ENCODE results near the gene SERTAD3. TPM values are rescaled to one million over a fixed set of nuclear protein-coding genes. Genes with fewer than 3 reads are reported as not detected.

The SERTAD3 gene
- total RNA-seq, 1 donor: 49.2 TPM

GRCh38 chr19:40472516-40472915 is 28.4 kb upstream of the SERTAD3 start:
- DNase-seq (ENCODE audit: low read depth): no peak
- TF ChIP-seq CTCF (IDR thresholded peaks at IDR 0.05; ENCODE audit: insufficient read depth, low read depth, low read length): no peak
- H3K4me3 ChIP-seq (ENCODE audit: low read depth, low read length): no peak overlapping the region

- no peak for DNase-seq (ENCODE audit: low read depth)
- H3K4me3 ChIP-seq (ENCODE audit: low read depth, low read length): no peak overlapping the region
- no peak for TF ChIP-seq CTCF (IDR thresholded peaks at IDR 0.05; ENCODE audit: insufficient read depth, low read depth, low read length)
Measured at GRCh38 chr19:40471111-40471510, 27.0 kb upstream of the SERTAD3 start.

- H3K4me3 ChIP-seq (ENCODE audit: low read depth, low read length): no peak overlapping the region
- DNase-seq (ENCODE audit: low read depth): no peak
- no peak for TF ChIP-seq CTCF (IDR thresholded peaks at IDR 0.05; ENCODE audit: insufficient read depth, low read depth, low read length)
Measured at GRCh38 chr19:40469011-40469410, 24.9 kb upstream of the SERTAD3 start.

- no peak for DNase-seq (ENCODE audit: low read depth)
Measured at GRCh38 chr19:40466985-40467734, 23.0 kb upstream of the SERTAD3 start, which contains the start of gene SPTBN4. SPTBN4 (plus strand) TSS chr19:40467001; CDS start chr19:40472622, 5,621 bp downstream.

GRCh38 chr19:40466219-40466984 is 22.3 kb upstream of the SERTAD3 start:
- DNase-seq (ENCODE audit: low read depth): no peak
- TF ChIP-seq CTCF (IDR thresholded peaks at IDR 0.05; ENCODE audit: insufficient read depth, low read depth, low read length): no peak

More at GRCh38 chr19:40466985-40467734, 23.0 kb upstream of the SERTAD3 start, which contains the start of gene SPTBN4:
- peak within 1 kb of the TSS; percentile 50 for H3K4me3 ChIP-seq (ENCODE audit: low read depth, low read length)
- TF ChIP-seq CTCF (IDR thresholded peaks at IDR 0.05; ENCODE audit: insufficient read depth, low read depth, low read length): no peak

GRCh38 chr19:40465557-40466218 is 21.6 kb upstream of the SERTAD3 start, which contains the start of gene BLVRB:
BLVRB (minus strand) TSS chr19:40465745; CDS start chr19:40465688, 57 bp downstream.
- H3K4me3 ChIP-seq (ENCODE audit: low read depth, low read length): peak within 1 kb of the TSS; percentile 73
- TF ChIP-seq CTCF (IDR thresholded peaks at IDR 0.05; ENCODE audit: insufficient read depth, low read depth, low read length): no peak
- DNase-seq (ENCODE audit: low read depth): peak; percentile 99

More at GRCh38 chr19:40466219-40466984, 22.3 kb upstream of the SERTAD3 start:
- peak overlapping the region; percentile 50 for H3K4me3 ChIP-seq (ENCODE audit: low read depth, low read length)

Data from fibroblast of villous mesenchyme (primary cell).